ENCODE data around the gene RIPK1.
"Not testable (repeated sequence)": the region's sequence is repeated elsewhere in the genome, so short reads cannot be mapped to it uniquely, and the experiment has no call there.

Gene RIPK1

DNA sequence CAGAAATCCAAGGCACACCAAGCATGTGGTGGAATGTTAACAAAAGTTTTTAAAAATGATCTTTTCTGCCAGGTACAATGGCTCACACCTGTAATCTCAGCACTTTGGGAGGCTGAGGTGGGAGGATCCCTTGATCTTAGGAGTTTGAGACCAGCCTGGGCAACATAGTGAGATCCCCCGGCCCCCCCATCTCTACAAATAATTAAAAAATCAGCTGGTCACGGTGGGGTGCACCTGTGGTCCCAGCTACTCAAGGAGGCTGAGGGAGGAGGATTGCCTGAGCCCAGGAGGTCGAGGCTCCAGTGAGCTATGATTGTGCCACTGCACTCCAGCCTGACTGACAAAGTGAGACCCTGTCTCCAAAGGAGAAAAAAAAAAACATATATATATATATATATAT lies 8.0 kb downstream of the RIPK1 start:
- H3K4me3 ChIP-seq (ENCODE audit: low read depth, low read length) = no peak overlapping the region
- no peak for DNase-seq (ENCODE audit: low read depth)

GRCh38 chr6:3077430-3077829 lies 9.1 kb downstream of the RIPK1 start:
- no peak for DNase-seq (ENCODE audit: low read depth)
- no peak overlapping the region for H3K4me3 ChIP-seq (ENCODE audit: low read depth, low read length)

DNA sequence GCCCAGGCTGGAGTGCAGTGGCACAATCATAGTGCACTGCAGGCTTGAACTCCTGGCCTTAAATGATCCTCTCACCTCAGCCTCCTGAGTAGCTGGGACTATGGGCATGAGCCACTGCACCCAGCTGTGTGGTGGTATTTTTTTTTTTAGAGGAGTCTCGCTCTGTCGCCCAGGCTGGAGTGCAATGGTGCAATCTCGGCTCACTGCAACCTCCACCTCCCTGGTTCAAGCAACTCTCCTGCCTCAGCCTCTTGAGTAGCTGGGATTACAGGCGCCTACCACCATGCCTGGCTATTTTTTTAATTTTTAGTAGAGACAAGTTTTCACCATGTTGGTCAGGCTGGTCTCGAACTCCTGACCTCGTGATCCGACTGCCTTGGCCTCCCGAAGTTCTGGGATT lies 10.7 kb downstream of the RIPK1 start:
- not testable (repeated sequence) for DNase-seq (ENCODE audit: low read depth)

GRCh38 chr6:3079682-3080081 lies 11.4 kb downstream of the RIPK1 start:
- H3K4me3 ChIP-seq (ENCODE audit: low read depth, low read length) = no peak overlapping the region
- no peak for DNase-seq (ENCODE audit: low read depth)

More for the DNA sequence above, 10.7 kb downstream of the RIPK1 start:
- not testable (repeated sequence) for H3K4me3 ChIP-seq (ENCODE audit: low read depth, low read length)

GRCh38 chr6:3081960-3082359 lies 13.7 kb downstream of the RIPK1 start:
- H3K4me3 ChIP-seq (ENCODE audit: low read depth, low read length) = no peak overlapping the region
- no peak for DNase-seq (ENCODE audit: low read depth)

DNA sequence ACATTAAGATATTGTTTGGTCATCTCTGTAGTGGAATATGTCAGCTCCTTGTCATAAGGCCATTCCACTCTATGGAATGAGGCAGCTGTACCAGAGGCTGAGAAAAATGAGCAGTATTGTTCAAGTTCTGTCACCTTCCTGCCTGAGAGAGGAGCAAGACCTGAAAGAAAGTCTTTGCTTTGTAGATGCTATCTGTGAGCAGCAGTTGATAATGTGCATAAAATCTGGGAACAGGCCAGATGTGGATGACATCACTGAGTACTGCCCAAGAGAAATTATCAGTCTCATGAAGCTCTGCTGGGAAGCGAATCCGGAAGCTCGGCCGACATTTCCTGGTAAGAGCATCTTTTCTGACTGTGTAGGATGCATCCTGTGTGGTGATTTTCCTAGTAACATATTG lies 16.8 kb downstream of the RIPK1 start:
- H3K4me3 ChIP-seq (ENCODE audit: low read depth, low read length) = no peak overlapping the region
- DNase-seq (ENCODE audit: low read depth) = no peak

- no peak overlapping the region for H3K4me3 ChIP-seq (ENCODE audit: low read depth, low read length)
- no peak for DNase-seq (ENCODE audit: low read depth)
Observed at GRCh38 chr6:3086282-3086946, 18.1 kb downstream of the RIPK1 start.

DNA sequence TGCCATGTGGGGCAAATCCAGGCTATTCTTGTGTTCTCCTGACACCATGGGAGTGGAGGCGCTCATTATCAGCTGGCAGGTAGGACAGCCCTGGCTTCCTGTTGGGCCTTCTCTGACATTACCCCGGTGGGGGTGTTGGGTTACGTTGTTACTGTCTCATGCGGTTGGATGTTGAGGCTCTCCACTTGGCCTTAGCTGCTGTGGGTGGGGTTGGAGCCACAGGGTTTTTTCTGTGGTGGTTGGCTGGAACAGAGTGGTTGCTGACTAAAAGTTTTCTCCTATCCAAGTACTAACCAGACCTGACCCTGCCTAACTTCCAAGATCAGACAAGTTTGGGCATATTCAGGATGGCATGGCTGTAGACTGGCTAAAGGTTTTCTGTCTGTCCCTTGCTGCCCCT lies 20.2 kb downstream of the RIPK1 start:
- H3K4me3 ChIP-seq (ENCODE audit: low read depth, low read length) = no peak overlapping the region
- DNase-seq (ENCODE audit: low read depth) = no peak

GRCh38 chr6:3088968-3089367 lies 20.7 kb downstream of the RIPK1 start:
- H3K4me3 ChIP-seq (ENCODE audit: low read depth, low read length) = no peak overlapping the region
- DNase-seq (ENCODE audit: low read depth) = no peak

- no peak for DNase-seq (ENCODE audit: low read depth)
- H3K4me3 ChIP-seq (ENCODE audit: low read depth, low read length) = no peak overlapping the region
Observed at GRCh38 chr6:3090013-3090412, 21.7 kb downstream of the RIPK1 start.

DNA sequence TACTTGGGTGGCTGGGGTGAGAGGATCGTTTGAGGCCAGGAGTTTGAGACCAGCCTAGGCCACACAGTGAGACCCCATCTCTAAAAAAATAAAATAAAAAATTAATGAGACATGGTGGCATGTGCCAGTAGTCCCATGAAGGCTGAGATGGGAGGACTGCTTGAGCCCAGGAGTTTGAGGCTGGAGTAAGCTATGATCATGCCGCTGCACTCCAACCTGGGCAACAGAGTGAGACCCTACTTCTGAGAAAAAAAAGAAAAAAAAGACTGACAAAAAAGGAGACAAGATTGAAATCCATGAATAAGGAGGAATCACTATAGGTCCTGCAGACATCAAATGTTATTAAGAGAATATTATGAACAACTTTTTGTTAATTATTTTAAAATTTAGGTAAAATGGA lies 26.5 kb downstream of the RIPK1 start:
- H3K4me3 ChIP-seq (ENCODE audit: low read depth, low read length) = no peak overlapping the region
- no peak for DNase-seq (ENCODE audit: low read depth)

GRCh38 chr6:3102875-3103274 lies 34.6 kb downstream of the RIPK1 start:
- no peak for DNase-seq (ENCODE audit: low read depth)

DNA sequence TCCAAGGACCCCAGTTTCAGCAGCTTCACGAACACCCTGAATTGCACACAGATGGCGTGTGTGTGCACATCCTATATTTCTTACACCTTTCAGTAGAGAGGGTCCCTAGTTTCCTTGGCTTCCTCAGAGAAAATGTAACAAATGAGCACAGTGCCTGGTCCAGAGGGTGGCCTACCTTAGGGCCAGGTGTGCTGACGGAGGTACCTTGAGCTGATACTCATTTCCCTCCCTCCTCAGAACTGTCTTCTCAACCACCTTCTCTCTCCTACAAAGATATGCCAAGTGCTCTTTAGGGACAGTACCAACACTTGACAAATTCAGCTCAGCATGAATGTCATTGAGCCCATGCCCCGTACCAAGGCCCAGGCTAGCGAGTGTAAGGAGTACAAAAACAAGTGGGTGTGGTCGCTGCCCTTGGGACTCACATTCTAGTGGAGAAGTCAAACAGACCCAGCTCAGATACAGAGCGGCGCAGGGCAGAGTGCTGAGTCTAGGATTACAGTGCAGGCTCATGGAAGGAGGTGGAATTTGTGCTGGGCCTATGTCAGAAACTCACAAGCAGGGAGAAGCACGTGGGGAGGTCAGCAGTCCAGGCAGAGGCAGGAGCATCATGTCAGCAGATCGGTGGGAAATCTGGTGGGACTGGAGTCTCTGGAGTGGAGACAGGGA lies 40.6 kb downstream of the RIPK1 start:
- DNase-seq (ENCODE audit: low read depth) = no peak
- H3K4me3 ChIP-seq (ENCODE audit: low read depth, low read length) = no peak overlapping the region

More at GRCh38 chr6:3102875-3103274, 34.6 kb downstream of the RIPK1 start:
- H3K4me3 ChIP-seq (ENCODE audit: low read depth, low read length) = no peak overlapping the region

DNA sequence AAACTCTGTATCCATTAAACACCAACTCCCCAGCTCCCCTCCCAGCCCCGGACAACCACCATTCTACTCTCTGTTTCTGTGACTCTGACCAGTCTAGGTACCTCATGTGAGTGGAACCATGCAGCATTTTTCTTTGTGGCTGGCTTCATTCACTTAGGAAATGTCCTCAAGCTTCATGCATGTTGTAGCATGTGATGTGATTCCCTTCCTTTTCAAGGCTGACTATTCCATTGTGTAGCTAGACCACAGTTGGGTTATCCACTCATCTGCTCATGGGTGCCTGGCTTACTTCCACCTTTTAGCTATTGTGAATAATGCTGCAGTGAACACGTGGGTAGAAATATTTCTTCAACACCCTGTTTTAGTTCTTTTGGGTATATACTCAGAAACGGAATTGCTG lies 41.5 kb downstream of the RIPK1 start:
- H3K4me3 ChIP-seq (ENCODE audit: low read depth, low read length) = no peak overlapping the region
- no peak for DNase-seq (ENCODE audit: low read depth)

DNA sequence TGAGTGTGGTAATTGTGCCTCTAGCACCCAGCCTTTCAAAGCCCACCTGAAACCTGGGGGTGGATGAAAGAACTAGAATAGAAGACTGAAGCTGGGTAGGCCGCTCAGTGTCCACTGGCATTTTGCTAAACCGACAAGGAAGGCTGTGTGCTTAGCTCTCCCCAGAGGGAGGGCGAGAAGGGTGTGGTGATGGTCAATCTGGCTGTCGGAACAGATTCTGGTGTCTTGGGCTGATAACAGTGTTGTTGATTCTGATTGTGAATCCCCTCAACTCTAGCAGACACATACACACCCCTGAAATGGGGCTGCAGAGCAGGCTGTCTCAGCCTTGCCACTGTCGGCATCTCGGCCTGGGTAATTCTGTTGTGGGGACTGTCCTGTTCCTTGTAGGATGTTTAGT lies 46.1 kb downstream of the RIPK1 start:
- no peak overlapping the region for H3K4me3 ChIP-seq (ENCODE audit: low read depth, low read length)
- no peak for DNase-seq (ENCODE audit: low read depth)

GRCh38 chr6:3117912-3118352 lies 49.6 kb downstream of the RIPK1 start:
- peak; percentile 28 for DNase-seq (ENCODE audit: low read depth)
- H3K4me3 ChIP-seq (ENCODE audit: low read depth, low read length) = peak overlapping the region; percentile 76

DNA sequence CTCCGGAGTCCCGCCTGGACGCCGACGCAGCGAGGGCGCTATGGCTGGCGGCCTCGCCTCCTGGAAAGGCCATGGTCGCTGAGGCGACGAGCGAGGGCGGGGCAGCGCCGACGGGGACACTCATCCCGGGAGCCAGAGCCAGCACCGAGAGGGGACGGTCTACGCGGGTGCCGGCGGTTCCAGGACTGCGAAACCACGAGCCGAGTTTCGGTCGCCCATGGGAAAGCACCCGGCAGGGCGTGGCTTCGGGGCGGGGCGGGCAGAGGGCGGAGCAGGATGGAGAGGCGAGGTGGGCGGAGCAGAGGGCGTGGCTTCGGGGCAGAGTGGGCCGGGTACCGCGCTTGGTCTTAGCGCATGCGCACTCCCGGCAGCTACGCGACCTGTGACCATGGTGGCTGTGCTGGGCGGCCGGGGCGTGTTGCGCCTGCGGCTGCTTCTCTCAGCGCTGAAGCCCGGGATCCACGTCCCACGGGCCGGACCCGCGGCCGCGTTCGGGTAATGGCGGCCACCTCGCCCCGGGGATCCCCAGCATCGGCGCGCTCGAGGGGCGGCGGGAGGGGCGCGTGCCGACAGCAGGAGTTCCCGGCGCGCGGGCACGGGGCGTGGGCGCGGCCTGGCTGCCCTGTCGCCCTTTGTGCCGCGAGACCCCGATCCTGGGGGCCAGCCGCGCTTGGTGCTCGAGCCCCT lies 50.2 kb downstream of the RIPK1 start, which contains the start of gene BPHL:
BPHL (plus strand) TSS at position 359 of the 687 bp plus-strand sequence; CDS start at position 389, 30 bp downstream.
- DNase-seq (ENCODE audit: low read depth) = peak; percentile 65
- peak within 1 kb of the TSS; percentile 76 for H3K4me3 ChIP-seq (ENCODE audit: low read depth, low read length)

GRCh38 chr6:3119040-3119723 lies 50.9 kb downstream of the RIPK1 start:
- no peak for DNase-seq (ENCODE audit: low read depth)

DNA sequence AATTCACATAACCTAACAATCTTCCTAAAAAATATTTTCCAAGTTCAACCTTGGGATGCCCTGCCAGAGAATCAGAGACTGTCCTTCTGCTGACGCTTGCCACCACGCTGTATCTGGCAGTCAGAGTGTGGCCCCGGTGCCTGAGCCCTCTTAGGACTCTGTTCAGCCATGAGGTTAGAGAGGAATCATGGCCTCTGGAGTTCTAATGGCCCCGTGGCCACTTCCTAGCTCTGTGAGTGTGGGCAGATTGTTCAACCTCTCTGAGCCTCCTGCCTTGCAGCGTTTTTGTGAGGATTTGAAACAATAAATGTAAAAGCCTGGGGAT lies 52.4 kb downstream of the RIPK1 start:
- DNase-seq (ENCODE audit: low read depth) = no peak
- H3K4me3 ChIP-seq (ENCODE audit: low read depth, low read length) = no peak overlapping the region

More at GRCh38 chr6:3119040-3119723, 50.9 kb downstream of the RIPK1 start:
- peak overlapping the region; percentile 76 for H3K4me3 ChIP-seq (ENCODE audit: low read depth, low read length)

DNA sequence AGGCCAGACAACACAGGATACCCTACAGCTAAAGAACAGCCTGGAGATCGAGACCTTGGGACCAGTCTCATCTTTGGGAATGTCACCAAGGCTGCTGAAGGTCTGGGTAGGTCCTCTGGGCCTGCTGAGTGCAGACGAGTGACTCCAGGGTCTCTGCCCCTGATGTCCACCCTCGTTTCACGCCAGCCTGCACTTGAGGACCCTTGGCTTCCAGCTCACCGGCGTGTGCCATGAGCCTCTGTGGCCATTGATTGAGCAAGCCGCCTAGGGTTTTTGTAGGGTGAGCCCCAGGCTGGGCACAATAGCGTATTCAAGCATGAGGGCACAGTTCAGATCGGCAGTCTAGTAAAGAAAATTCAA lies 54.5 kb downstream of the RIPK1 start:
- no peak overlapping the region for H3K4me3 ChIP-seq (ENCODE audit: low read depth, low read length)
- no peak for DNase-seq (ENCODE audit: low read depth)

Data from skeletal muscle cell (primary cell).